Testis (tissue), 3 donors: ENCODE data around the gene NEDD9. TPM values are rescaled to one million over a fixed set of nuclear protein-coding genes. Genes with fewer than 3 reads are reported as not detected.

Experiments
- DNase-seq: peaks from one replicate; pipeline ENCODE4 v3.0.0-alpha.2; 2019
- H3K27ac ChIP-seq, 2 donors: fragments of 200-600 bp; sonication (generic); one replicate each; pipeline ENCODE4 v1.5.1; 2019
- H3K27me3 ChIP-seq: fragments of 200-600 bp; sonication (generic); one replicate; pipeline ENCODE4 v1.5.1; 2019
- H3K36me3 ChIP-seq: fragments of 200-600 bp; sonication (generic); one replicate; pipeline ENCODE4 v1.5.1; 2017; ENCODE audit warnings: low read depth; ENCODE audit errors: missing control alignments
- H3K4me1 ChIP-seq: fragments of 200-600 bp; sonication (generic); one replicate; pipeline ENCODE4 v1.5.1; 2019
- H3K4me3 ChIP-seq, 2 donors: fragments of 200-600 bp; sonication (generic); one replicate each; pipeline ENCODE4 v1.5.1; 2017 to 2019
- H3K9me3 ChIP-seq: fragments of 200-600 bp; sonication (generic); one replicate; pipeline ENCODE4 v1.5.1; 2017
- CTCF ChIP-seq, 3 experiments: fragments of 450-650 bp in 2 of 3; fragments of 200-600 bp in 1 of 3; sonication (generic) in 1 of 3; IDR thresholded peaks; one replicate each; pipeline ENCODE4 v1.5.1; 2016 to 2019; ENCODE audit warnings: antibody characterized with exemption in 3 of 3, mild to moderate bottlenecking in 2 of 3, moderate library complexity in 1 of 3
- POLR2A ChIP-seq: fragments of 450-650 bp; IDR thresholded peaks from one replicate; pipeline ENCODE4 v1.6.1; 2017; ENCODE audit warnings: antibody characterized with exemption, mild to moderate bottlenecking, moderate library complexity
- WGBS, 2 donors: methylation state at CpG; one replicate each; pipeline ENCODE4 v1.1.5; 2018; 5-methylcytosine and 5-hydroxymethylcytosine counted together
- intact Hi-C: fragments of 100-400 bp; cut with DNase I; formaldehyde crosslinking; loops from one replicate; pipeline ENCODE4 v1.15.1; 2023; ENCODE audit warnings: low total_unique reads
- polyA plus RNA-seq: library from polyadenylated mRNA; stranded (reverse); fragments of 350-450 nt; fragmentation: Illumina TruSeq; extraction: RNeasy Lipid Tissue Mini Kit (QIAGEN cat#74804); gene quantifications from one replicate; pipeline ENCODE4 v1.2.3, GENCODE V29; 2014; ENCODE audit warnings: low read depth, low replicate concordance; ENCODE audit not compliant: insufficient read depth
- small RNA-seq, 2 donors: library from RNA; depleted of rRNA; stranded (forward); fragments of <200 nt; gene quantifications; one replicate each; pipeline ENCODE3, GENCODE V24; 2016
- total RNA-seq, 2 donors: library from RNA; depleted of rRNA; stranded (reverse); fragments of >200 nt; gene quantifications; one replicate each; pipeline ENCODE4 v1.2.3, GENCODE V29; 2016

Gene NEDD9
- total and polyA plus RNA-seq, 3 donors from 2014 or later, result 21.0 to 67.0 (median 31.8) TPM

- DNase-seq, result no peak
- WGBS, 2 donors, result 87 to 93% methylated on average over 3 of the region's 3 CpGs
- Histone ChIP-seq H3K9me3 (no peaks in the 10 kb centered on the region), H3K36me3 (no peaks in the 10 kb centered on the region), H3K27ac (no peak overlapping the region), H3K4me3 (no peak overlapping the region), H3K4me1 (peaks cover under 1% of the 10 kb centered on the region), H3K27me3 (no peaks in the 10 kb centered on the region)
- no peak for TF ChIP-seq POLR2A
- intact Hi-C loops, result no loop called here
Observed at GRCh38 chr6:11139051-11139960, 93.2 kb downstream of the NEDD9 start.

- Histone ChIP-seq H3K36me3 (no peaks in the 10 kb centered on the region), H3K9me3 (no peaks in the 10 kb centered on the region), H3K27ac (no peak overlapping the region), H3K27me3 (no peaks in the 10 kb centered on the region), H3K4me1 (no peaks in the 10 kb centered on the region), H3K4me3 (no peak overlapping the region)
- intact Hi-C loops, result no loop called here
- TF ChIP-seq CTCF (IDR thresholded peaks at IDR 0.05) (no peak), POLR2A (no peak)
- no peak for DNase-seq
Observed at GRCh38 chr6:11136809-11137208, 95.7 kb downstream of the NEDD9 start.

Small RNA genes lying within 50 kb of the gene (small RNA-seq; reads per million reads assigned to genes)
- 0 reads per million in 2 donors for gene AL136139.1

Other genes with a start within 250 kb of the NEDD9 start
- gene ELOVL2, start 188.4 kb downstream of the NEDD9 start, total RNA-seq, result 10 to 100 TPM; 25.0 to 30.7 TPM
- 26.7 TPM for gene ELOVL2, start 188.4 kb downstream of the NEDD9 start, polyA plus RNA-seq
- 10 to 100 TPM in 1 of 2 donors, 1 to 10 TPM in 1; 8.9 to 13.2 TPM for gene SMIM13, start 138.8 kb downstream of the NEDD9 start, total RNA-seq
- gene SMIM13, start 138.8 kb downstream of the NEDD9 start, polyA plus RNA-seq, result 7.2 TPM
- gene ERVFRD-1, start 120.9 kb downstream of the NEDD9 start, total RNA-seq, result not detected
- gene ERVFRD-1, start 120.9 kb downstream of the NEDD9 start, polyA plus RNA-seq, result 0.16 TPM